GM18870 (cell line): ENCODE data around the gene SLC25A10.
"Not testable (repeated sequence)": the region's sequence is repeated elsewhere in the genome, so short reads cannot be mapped to it uniquely, and the experiment has no call there.

Source experiments
- ATAC-seq: cut with Tn5 transposase; IDR thresholded peaks from one replicate; pipeline ENCODE4 v1.9.1; 2021; ENCODE audit warnings: moderate library complexity; ENCODE audit not compliant: unreplicated experiment

SLC25A10 gene, protein sequence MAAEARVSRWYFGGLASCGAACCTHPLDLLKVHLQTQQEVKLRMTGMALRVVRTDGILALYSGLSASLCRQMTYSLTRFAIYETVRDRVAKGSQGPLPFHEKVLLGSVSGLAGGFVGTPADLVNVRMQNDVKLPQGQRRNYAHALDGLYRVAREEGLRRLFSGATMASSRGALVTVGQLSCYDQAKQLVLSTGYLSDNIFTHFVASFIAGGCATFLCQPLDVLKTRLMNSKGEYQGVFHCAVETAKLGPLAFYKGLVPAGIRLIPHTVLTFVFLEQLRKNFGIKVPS

GRCh38 chr17:81711814-81712467 lies at the start of gene SLC25A10:
Gene SLC25A10 (plus strand): TSS chr17:81712284. CDS start chr17:81712427, 143 bp downstream.
- no peak for ATAC-seq

- ATAC-seq = no peak
Observed at GRCh38 chr17:81664051-81664470, 48.0 kb upstream of the SLC25A10 start.

- no peak for ATAC-seq
Observed at GRCh38 chr17:81665205-81666091, 46.6 kb upstream of the SLC25A10 start.

DNA sequence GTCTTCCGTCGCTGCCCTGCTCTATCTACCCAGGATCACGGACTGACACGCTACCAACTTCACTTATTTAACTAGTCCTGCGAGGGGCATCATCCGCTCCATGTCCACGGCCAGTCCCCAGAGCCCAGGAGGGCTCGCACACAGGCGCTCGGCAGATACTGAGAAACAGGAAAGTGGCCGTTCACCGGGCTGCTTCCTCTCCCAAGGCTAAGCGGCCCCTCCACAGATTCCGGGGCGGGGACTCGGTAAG lies 46.1 kb upstream of the SLC25A10 start:
- no peak for ATAC-seq

DNA sequence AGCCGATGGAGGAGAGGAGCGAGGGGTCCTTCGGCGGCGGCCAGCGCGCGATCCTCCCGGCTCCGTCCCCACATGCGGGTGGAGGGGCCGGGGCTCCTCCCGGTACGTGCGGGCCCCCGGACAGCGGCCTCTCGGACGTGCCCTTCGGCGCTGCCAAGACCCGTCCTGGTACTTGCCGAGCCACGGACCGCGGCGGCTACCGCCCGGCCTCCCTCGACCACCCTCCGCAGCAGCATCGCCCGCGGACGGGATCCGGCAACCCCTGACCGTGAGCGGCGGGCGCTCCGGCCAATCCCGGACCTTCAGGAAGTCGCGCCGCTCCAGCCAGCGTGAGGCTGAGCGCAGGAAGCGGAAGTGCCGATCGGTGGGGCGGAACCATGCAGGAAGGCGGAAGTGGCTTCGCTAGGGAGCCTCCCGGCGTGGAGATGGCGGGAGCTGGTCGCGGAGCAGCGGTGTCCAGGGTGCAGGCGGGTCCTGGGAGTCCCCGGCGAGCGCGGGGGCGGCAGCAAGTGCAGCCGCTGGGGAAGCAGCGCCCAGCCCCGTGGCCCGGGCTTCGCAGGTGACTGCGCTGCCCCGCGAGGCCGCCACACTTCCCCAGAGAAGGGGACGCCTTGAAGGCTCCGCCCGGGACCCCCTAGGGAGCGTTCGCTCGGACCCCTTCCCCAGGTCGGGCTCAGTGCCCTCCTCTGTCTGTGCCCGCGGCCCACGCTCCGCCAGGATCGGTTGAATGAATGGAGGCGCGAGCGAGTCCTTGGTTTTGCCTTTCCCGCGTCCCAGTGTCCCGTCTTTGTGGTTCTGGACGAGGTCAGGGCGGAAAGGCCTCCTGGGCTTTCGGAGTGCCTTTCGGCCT lies 45.5 kb upstream of the SLC25A10 start, which contains the start of the genes CCDC137 and OXLD1:
CCDC137 (plus strand) TSS at position 396 of the 850 bp plus-strand sequence; CDS start at position 426, 30 bp downstream.
OXLD1 (minus strand) TSS at position 264 of the 850 bp plus-strand sequence; CDS start at position 236, 28 bp downstream.
- ATAC-seq = peak; percentile 76

DNA sequence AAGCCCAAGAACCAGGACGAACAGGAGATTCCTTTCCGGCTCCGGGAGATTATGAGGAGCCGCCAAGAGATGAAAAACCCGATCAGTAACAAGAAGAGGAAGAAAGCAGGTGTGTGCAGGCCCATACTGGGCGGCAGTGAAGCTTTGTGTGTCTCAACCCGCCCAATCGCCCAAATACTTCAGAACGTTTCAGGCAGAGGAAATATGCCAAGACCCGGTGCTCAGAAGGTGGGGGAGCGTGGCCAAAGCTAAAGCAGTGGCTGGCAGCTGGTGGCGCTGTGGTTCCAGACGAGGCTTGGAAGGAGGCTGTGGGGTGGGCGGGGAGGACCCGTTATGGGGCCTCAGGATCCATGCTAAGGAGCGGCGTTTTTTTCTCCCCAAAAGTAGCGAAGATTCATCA lies 44.3 kb upstream of the SLC25A10 start:
- ATAC-seq = no peak

- ATAC-seq = no peak
Observed at GRCh38 chr17:81672504-81672903, 39.6 kb upstream of the SLC25A10 start.

DNA sequence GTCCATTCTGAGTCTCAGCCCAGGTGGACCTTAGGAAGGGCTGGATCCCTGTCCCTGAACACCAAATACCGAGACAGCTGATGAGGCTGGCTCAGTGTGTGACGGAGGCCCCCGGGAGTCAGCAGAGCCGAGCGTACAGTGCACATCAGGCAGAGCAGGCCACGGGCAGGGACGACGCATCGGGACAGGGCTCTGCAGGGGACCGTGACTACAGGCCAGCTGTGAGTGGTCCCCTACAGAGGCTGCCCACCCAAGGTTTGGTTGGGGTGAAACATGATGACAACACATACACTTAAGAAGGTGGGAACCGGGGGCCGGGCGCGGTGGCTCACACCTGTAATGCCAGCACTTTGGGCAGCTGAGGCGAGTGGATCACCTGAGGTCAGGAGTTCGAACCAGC lies 39.1 kb upstream of the SLC25A10 start:
- ATAC-seq = no peak

GRCh38 chr17:81673561-81674258 lies 38.4 kb upstream of the SLC25A10 start:
- ATAC-seq = no peak

DNA sequence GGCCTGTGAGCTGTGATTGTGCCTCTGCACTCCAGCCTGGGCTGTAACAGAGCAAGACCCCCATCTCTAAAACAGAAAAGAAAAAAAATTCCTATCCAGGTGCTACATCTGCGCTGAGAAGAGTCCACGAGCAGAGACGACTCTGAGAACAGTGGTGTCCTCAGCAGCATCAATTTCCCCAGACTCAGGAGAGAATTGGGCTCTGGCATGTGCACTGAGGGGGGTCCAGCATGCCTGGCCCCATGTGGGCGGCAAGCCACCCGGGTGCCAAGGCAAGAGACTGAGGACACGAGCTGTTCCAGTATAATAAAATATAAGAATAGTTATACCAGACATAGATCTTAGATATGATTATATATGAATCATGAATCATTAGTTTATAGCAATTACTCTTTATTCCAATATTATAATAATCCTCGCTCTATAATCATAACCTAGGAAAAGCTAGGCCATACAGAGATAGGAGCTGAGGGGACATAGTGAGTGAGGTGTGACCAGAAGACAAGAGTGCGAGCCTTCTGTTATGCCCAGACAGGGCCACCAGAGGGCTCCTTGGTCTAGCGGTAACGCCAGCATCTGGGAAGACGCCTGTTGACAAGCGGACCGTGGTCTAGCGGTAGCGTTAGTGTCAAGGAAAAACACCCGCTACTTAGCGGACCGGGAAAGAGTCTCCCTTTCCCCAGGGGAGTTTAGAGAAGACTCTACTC lies 36.4 kb upstream of the SLC25A10 start:
- not testable (repeated sequence) for ATAC-seq

DNA sequence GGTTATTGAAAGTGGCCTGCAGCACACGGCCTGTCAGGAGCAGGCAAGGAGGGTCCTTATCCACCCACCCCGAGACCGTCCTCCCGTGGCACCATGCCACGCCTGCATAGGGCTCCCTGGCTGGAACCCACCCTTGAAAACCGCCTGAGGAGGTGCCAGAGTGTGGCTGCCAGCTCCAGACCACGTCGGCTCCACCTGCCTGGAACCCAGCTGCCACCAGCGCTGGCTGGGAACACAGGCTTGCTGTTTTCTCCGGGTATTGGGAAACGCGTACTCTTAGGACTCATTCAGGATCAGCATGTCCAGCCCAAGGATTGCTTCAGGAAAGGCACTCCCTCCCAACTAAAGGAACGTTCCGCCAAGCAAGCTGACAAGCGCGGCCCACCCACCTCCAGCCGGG lies 35.2 kb upstream of the SLC25A10 start:
- ATAC-seq = no peak

DNA sequence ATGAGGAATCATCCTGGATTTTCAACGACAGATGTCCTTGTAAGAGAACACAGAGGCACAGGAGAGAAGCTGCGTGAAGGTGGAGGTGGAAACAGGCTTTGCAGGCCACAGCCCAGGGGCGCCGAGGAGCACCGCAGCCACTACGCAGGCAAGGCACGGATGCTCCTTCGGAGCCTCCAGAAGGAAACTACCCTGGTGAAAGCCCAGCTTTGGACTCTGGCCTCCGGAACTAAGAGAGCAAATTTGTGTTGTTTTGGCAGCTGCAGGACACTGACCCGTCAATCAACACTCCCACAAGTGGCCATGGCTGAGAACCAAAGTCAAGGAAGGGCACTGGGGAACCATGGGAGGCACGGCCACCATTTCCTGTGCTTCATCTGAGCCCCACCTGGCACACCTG lies 31.9 kb upstream of the SLC25A10 start:
- no peak for ATAC-seq

GRCh38 chr17:81681672-81682071 lies 30.4 kb upstream of the SLC25A10 start:
- ATAC-seq = no peak

DNA sequence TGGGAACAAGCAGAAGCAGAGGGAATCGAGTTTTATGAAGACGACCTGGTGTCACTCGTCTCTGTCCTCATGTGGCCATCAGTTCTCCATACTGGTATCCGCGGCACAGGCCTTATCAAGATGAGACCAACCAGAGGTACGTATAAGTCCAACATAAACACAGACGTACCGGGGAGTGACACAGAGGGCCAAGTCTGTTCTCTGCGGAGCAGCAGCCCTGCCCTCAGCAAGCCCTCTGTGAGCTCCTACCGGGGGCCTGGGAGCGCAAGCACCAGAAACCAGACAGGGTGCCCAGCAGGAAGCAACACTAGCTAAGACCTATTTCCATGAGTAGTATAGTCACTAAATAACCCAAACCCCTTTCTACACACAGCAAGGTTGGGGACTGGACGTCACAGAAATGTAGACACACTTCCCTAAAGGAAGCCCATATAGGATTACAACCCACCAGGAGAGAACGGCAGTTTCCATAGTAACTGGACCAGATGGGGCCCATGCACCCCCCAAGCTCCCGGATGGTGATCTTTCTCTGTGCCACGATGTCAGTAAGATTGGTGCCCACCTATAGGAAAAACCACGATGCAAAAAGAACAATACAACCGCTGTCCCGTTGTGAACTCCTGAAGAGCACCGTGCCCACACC lies 29.4 kb upstream of the SLC25A10 start:
- no peak for ATAC-seq

DNA sequence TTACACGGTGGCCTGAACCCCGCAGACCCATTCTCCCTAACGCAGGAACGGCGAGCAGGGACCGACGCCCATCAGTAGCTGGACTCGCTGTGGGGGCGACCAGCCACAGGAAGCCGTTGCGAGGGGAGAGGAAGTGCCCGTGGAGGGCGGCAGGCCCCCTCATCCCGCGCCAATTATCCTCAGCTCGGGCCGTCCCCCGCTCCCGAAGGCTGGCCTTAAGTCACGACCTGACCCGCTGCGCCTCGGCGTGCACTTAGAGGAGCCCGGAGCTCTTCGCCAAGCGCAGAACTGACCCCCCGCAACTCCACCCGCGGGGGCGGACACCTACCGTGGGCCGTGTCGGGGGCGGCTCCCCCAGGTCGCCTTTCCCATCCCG lies 28.9 kb upstream of the SLC25A10 start:
- peak; percentile 3 for ATAC-seq

DNA sequence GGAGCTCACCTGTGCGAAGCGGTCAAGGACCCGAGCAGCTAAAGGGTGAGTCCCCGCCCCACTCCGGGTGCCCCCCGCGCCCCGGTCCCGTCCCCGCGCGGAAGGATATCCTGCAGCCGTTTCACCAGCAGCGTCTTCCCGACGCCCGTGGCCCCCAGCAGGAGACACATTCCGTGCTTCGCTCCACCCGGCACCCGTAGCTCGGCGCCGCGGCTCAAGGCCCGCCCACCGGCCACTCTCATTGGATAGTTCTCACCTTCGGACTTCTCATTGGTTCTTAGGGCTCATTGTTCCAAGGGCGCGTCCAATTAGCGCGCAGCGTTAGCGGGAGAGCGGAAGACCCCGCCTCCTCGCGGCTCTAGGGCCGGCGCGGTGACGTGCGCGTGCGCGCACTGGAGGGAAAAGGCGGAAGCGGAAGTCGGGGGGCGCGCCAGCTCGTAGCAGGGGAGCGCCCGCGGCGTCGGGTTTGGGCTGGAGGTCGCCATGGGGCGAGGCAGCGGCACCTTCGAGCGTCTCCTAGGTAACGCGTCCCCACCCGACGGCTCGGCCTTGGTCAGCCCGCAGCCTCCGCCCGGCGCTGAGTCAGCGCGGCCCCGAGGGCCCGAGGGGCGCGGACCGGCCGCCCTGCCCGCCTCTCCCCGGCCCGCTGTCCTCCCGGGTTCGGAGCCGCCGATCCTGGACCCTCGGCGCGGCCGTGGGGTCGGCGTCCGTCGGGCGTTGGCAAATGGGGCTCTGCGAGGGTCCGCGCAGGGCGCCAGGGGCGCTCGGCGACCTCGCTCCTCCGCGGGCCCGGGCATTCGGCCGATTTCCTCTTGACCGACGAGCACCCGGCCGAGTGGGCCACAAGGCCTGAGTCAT lies 28.3 kb upstream of the SLC25A10 start, which contains the start of the genes ARL16 and HGS:
ARL16 (minus strand) TSS at position 214 of the 858 bp plus-strand sequence; CDS start at position 170, 44 bp downstream.
HGS (plus strand) TSS at position 428 of the 858 bp plus-strand sequence; CDS start at position 484, 56 bp downstream.
- peak; percentile 95 for ATAC-seq

DNA sequence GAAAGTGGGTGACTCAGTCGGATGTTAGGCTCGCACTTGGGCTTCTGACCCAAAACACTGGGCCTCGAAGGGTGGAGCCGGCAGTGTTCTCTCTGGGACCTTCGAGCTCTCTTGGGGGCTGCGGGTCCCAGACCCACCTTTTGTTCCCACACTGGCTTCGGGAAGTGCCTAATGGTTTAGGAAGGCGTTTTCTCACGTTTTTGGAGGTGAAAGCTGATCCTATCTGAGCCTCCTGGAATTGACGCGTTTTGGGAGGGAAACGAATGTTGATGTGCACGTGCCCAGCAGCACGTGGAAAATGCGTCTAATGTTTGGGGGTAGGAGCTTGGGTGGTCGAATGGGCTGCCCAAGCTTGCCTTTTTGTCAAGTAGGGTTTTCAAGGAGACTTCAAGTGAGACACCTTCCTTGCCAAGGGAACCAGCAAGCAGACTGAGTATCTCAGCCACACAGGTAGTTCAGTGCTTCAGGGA lies 27.6 kb upstream of the SLC25A10 start:
- ATAC-seq = no peak

- no peak for ATAC-seq
Observed at GRCh38 chr17:81685108-81685507, 27.0 kb upstream of the SLC25A10 start.
